SK-N-SH treated with all-trans-retinoic acid at 6 μM for 48 hours (cell line): ENCODE results near the gene GNAQ.

Source experiments
- ARNTL ChIP-seq: fragments of 450-650 bp; formaldehyde crosslinking; IDR thresholded peaks from 2 replicates; pipeline ENCODE4 v1.5.0; 2020; ENCODE audit warnings: low read depth, mild to moderate bottlenecking, moderate library complexity, borderline replicate concordance
- CREB5 ChIP-seq: fragments of 250-450 bp; sonication (Bioruptor Pico); IDR thresholded peaks from 2 replicates; pipeline ENCODE4 v1.5.1; 2020; ENCODE audit warnings: low read depth, mild to moderate bottlenecking, moderate library complexity
- ESRRG ChIP-seq: fragments of 250-450 bp; sonication (Bioruptor Pico); IDR thresholded peaks from 2 replicates; pipeline ENCODE4 v1.6.1; 2021; ENCODE audit warnings: mild to moderate bottlenecking
- GLIS3 ChIP-seq: fragments of 250-450 bp; sonication (Bioruptor Pico); IDR thresholded peaks from 2 replicates; pipeline ENCODE4 v1.5.0; 2020; ENCODE audit warnings: mild to moderate bottlenecking, moderate library complexity
- PATZ1 ChIP-seq: fragments of 250-450 bp; sonication (Bioruptor Pico); IDR thresholded peaks from 2 replicates; pipeline ENCODE4 v1.8.0; 2020; ENCODE audit warnings: mild to moderate bottlenecking, moderate library complexity, borderline replicate concordance
- RARB ChIP-seq: fragments of 250-450 bp; sonication (Bioruptor Pico); IDR thresholded peaks from 2 replicates; pipeline ENCODE4 v1.8.0; 2021; ENCODE audit warnings: mild to moderate bottlenecking, moderate library complexity
- SNAI2 ChIP-seq: fragments of 250-450 bp; sonication (Bioruptor Pico); IDR thresholded peaks from 2 replicates; pipeline ENCODE4 v1.5.0; 2020; ENCODE audit warnings: mild to moderate bottlenecking, moderate library complexity
- TSHZ2 ChIP-seq: fragments of 250-450 bp; sonication (Bioruptor Pico); IDR thresholded peaks from 2 replicates; pipeline ENCODE4 v1.5.0; 2020; ENCODE audit warnings: mild to moderate bottlenecking, moderate library complexity
- ZC3H10 ChIP-seq: fragments of 250-450 bp; sonication (Bioruptor Pico); IDR thresholded peaks from 2 replicates; pipeline ENCODE4 v1.5.1; 2021; ENCODE audit warnings: mild to moderate bottlenecking, moderate library complexity
- ZFP30 ChIP-seq: fragments of 450-650 bp; formaldehyde crosslinking; IDR thresholded peaks from 2 replicates; pipeline ENCODE4 v1.5.0; 2022; ENCODE audit warnings: mild to moderate bottlenecking, moderate library complexity
- ZNF565 ChIP-seq: fragments of 450-650 bp; formaldehyde crosslinking; conservative IDR thresholded peaks from 2 replicates; pipeline ENCODE4 v1.5.0; 2020; ENCODE audit warnings: low read depth, mild to moderate bottlenecking, moderate library complexity
- ZNF8 ChIP-seq: fragments of 450-650 bp; formaldehyde crosslinking; IDR thresholded peaks from 2 replicates; pipeline ENCODE4 v1.5.0; 2020; ENCODE audit warnings: mild to moderate bottlenecking, moderate library complexity

- no peak for TF ChIP-seq PATZ1 (CRISPR knock-in tag)
- no peak for TF ChIP-seq RARB
- TF ChIP-seq ZNF8: no peak
- no peak for TF ChIP-seq ZC3H10 (CRISPR knock-in tag)
- TF ChIP-seq TSHZ2: no peak
- TF ChIP-seq ZNF565: no peak
- no peak for TF ChIP-seq ZFP30 (CRISPR knock-in tag)
- no peak for TF ChIP-seq GLIS3 (CRISPR knock-in tag)
- TF ChIP-seq ARNTL: no peak
- no peak for TF ChIP-seq CREB5 (CRISPR knock-in tag)
- TF ChIP-seq SNAI2 (CRISPR knock-in tag): no peak
- no peak for TF ChIP-seq ESRRG
Observed at GRCh38 chr9:77848404-77848803, 183.2 kb downstream of the GNAQ start.
